Measurements from ENCODE around the gene WDFY2. TPM values are rescaled to one million over a fixed set of nuclear protein-coding genes. Genes with fewer than 3 reads are reported as not detected.
A peak's percentile ranks its signal among the peaks of the same experiment; 100 is the strongest.

Gene WDFY2
- total RNA-seq, 1 donor from 2014 or later: 3.9 TPM

GRCh38 chr13:51697181-51697580 lies 112.9 kb downstream of the WDFY2 start:
- Mint-ChIP-seq H3K9me3 (ENCODE audit: low read depth) (no peaks in the 10 kb centered on the region), H3K4me3 (ENCODE audit: unreplicated experiment) (no peak overlapping the region), H3K36me3 (ENCODE audit: low read depth) (no peaks in the 10 kb centered on the region), H3K4me1 (ENCODE audit: low read depth) (peaks cover 11% of the 10 kb centered on the region), H3K27me3 (ENCODE audit: low read depth) (no peaks in the 10 kb centered on the region), H3K27ac (ENCODE audit: unreplicated experiment) (peak overlapping the region; percentile 8)
- no peak for TF ChIP-seq CTCF (IDR thresholded peaks at IDR 0.05)
- no peak for DNase-seq (ENCODE audit: low spot score)

GRCh38 chr13:51697855-51698254 lies 113.6 kb downstream of the WDFY2 start:
- no peaks in the 10 kb centered on the region for H3K27me3 Mint-ChIP-seq (ENCODE audit: low read depth)
- no peak for TF ChIP-seq CTCF (IDR thresholded peaks at IDR 0.05)
- H3K9me3 Mint-ChIP-seq (ENCODE audit: low read depth): no peaks in the 10 kb centered on the region
- DNase-seq (ENCODE audit: low spot score): no peak
- no peak overlapping the region for H3K4me3 Mint-ChIP-seq (ENCODE audit: unreplicated experiment)
- no peak overlapping the region for H3K27ac Mint-ChIP-seq (ENCODE audit: unreplicated experiment)
- no peaks in the 10 kb centered on the region for H3K36me3 Mint-ChIP-seq (ENCODE audit: low read depth)
- peaks cover 11% of the 10 kb centered on the region for H3K4me1 Mint-ChIP-seq (ENCODE audit: low read depth)

GRCh38 chr13:51698352-51698751 lies 114.1 kb downstream of the WDFY2 start:
- Mint-ChIP-seq H3K9me3 (ENCODE audit: low read depth) (no peaks in the 10 kb centered on the region), H3K36me3 (ENCODE audit: low read depth) (no peaks in the 10 kb centered on the region), H3K4me1 (ENCODE audit: low read depth) (peaks cover 11% of the 10 kb centered on the region), H3K4me3 (ENCODE audit: unreplicated experiment) (no peak overlapping the region), H3K27ac (ENCODE audit: unreplicated experiment) (no peak overlapping the region), H3K27me3 (ENCODE audit: low read depth) (no peaks in the 10 kb centered on the region)
- DNase-seq (ENCODE audit: low spot score): no peak
- TF ChIP-seq CTCF (IDR thresholded peaks at IDR 0.05): no peak

- H3K4me3 Mint-ChIP-seq (ENCODE audit: unreplicated experiment): no peak overlapping the region
- no peak overlapping the region for H3K27ac Mint-ChIP-seq (ENCODE audit: unreplicated experiment)
- H3K4me1 Mint-ChIP-seq (ENCODE audit: low read depth): no peaks in the 10 kb centered on the region
- peaks cover 6% of the 10 kb centered on the region for H3K9me3 Mint-ChIP-seq (ENCODE audit: low read depth)
- no peak for TF ChIP-seq CTCF (IDR thresholded peaks at IDR 0.05)
- no peaks in the 10 kb centered on the region for H3K27me3 Mint-ChIP-seq (ENCODE audit: low read depth)
- no peak for DNase-seq (ENCODE audit: low spot score)
- peaks cover 2% of the 10 kb centered on the region for H3K36me3 Mint-ChIP-seq (ENCODE audit: low read depth)
These were observed 120.4 kb downstream of the WDFY2 start for GRCh38 chr13:51704399-51705313.

- TF ChIP-seq CTCF (IDR thresholded peaks at IDR 0.05): no peak
- no peak for DNase-seq (ENCODE audit: low spot score)
- Mint-ChIP-seq H3K36me3 (ENCODE audit: low read depth) (peaks cover 2% of the 10 kb centered on the region), H3K27me3 (ENCODE audit: low read depth) (no peaks in the 10 kb centered on the region), H3K27ac (ENCODE audit: unreplicated experiment) (no peak overlapping the region), H3K9me3 (ENCODE audit: low read depth) (peaks cover 6% of the 10 kb centered on the region), H3K4me3 (ENCODE audit: unreplicated experiment) (no peak overlapping the region), H3K4me1 (ENCODE audit: low read depth) (no peaks in the 10 kb centered on the region)
These were observed 123.2 kb downstream of the WDFY2 start for GRCh38 chr13:51707461-51707860.

Data from chondrocyte (in vitro differentiated cells).